Neuronal stem cell (in vitro differentiated cells): Measurements from ENCODE around the gene PPM1E.

Experiments
- DNase-seq: peaks from one replicate; pipeline ENCODE4 v3.0.0-alpha.2; 2013; ENCODE audit warnings: low spot score
- H2AFZ ChIP-seq: one replicate; pipeline ENCODE4 v1.6.1; 2013; ENCODE audit warnings: mild to moderate bottlenecking, low read length, inconsistent platforms
- H2AK5ac ChIP-seq: 2 replicates; pipeline ENCODE4 v1.6.1; 2013; ENCODE audit warnings: low read depth, mild to moderate bottlenecking, inconsistent platforms, low read length, moderate library complexity, mixed read lengths
- H2BK120ac ChIP-seq: 2 replicates; pipeline ENCODE4 v1.6.1; 2013; ENCODE audit warnings: low read depth, mild to moderate bottlenecking, inconsistent platforms, low read length, moderate library complexity, mixed read lengths
- H2BK12ac ChIP-seq: one replicate; pipeline ENCODE4 v1.6.1; 2013; ENCODE audit warnings: low read length, inconsistent platforms
- H2BK15ac ChIP-seq: 2 replicates; pipeline ENCODE4 v1.6.1; 2013; ENCODE audit warnings: mild to moderate bottlenecking, low read length, inconsistent platforms, mixed read lengths
- H2BK5ac ChIP-seq: one replicate; pipeline ENCODE4 v1.6.1; 2013; ENCODE audit warnings: inconsistent platforms, mild to moderate bottlenecking, low read length, moderate library complexity
- H3K14ac ChIP-seq: one replicate; pipeline ENCODE4 v1.6.1; 2013; ENCODE audit warnings: low read length, inconsistent platforms
- H3K18ac ChIP-seq: 2 replicates; pipeline ENCODE4 v1.6.1; 2013; ENCODE audit warnings: low read length, inconsistent platforms
- H3K23ac ChIP-seq: 2 replicates; pipeline ENCODE4 v1.6.1; 2013; ENCODE audit warnings: low read depth, mild to moderate bottlenecking, mixed read lengths, low read length, inconsistent platforms; ENCODE audit not compliant: poor library complexity
- H3K27ac ChIP-seq: replicated peaks from 3 replicates; pipeline ENCODE4 v1.5.1; 2013; ENCODE audit warnings: low read length, inconsistent platforms
- H3K27me3 ChIP-seq, 3 experiments: 2 replicates each; pipeline ENCODE4 v1.6.1; 2013; ENCODE audit warnings: low read length in 3 of 3, mild to moderate bottlenecking in 2 of 3, inconsistent platforms in 1 of 3, low read depth in 1 of 3, mixed read lengths in 1 of 3, moderate library complexity in 1 of 3; ENCODE audit not compliant: control insufficient read depth in 3 of 3, insufficient read depth in 3 of 3
- H3K36me3 ChIP-seq, 2 donors: replicated peaks in 1 of 2; 2 replicates each; pipeline ENCODE4 v1.6.1; 2013; ENCODE audit warnings: low read length in 2 of 2; ENCODE audit not compliant: control insufficient read depth in 2 of 2, insufficient read depth in 2 of 2
- H3K4ac ChIP-seq: 2 replicates; pipeline ENCODE4 v1.6.1; 2013; ENCODE audit warnings: inconsistent platforms, mild to moderate bottlenecking, low read length, moderate library complexity
- H3K4me1 ChIP-seq, 2 donors: 1 replicate in 1 of 2; 2 replicates in 1 of 2; pipeline ENCODE4 v1.6.1; 2013; ENCODE audit warnings: low read length in 2 of 2, low read depth in 1 of 2; ENCODE audit not compliant: control insufficient read depth in 2 of 2, insufficient read depth in 1 of 2
- H3K4me2 ChIP-seq: one replicate; pipeline ENCODE4 v1.6.1; 2013; ENCODE audit warnings: mild to moderate bottlenecking, low read length, inconsistent platforms; ENCODE audit not compliant: insufficient read depth, poor library complexity, severe bottlenecking
- H3K4me3 ChIP-seq, 2 donors: 2 replicates each; pipeline ENCODE4 v1.5.1; 2013; ENCODE audit warnings: low read length in 2 of 2, mild to moderate bottlenecking in 2 of 2, inconsistent platforms in 1 of 2, moderate library complexity in 1 of 2
- H3K79me1 ChIP-seq: one replicate; pipeline ENCODE4 v1.6.1; 2013; ENCODE audit warnings: low read depth, mild to moderate bottlenecking, inconsistent platforms, low read length, moderate library complexity
- H3K9ac ChIP-seq: one replicate; pipeline ENCODE4 v1.6.1; 2013; ENCODE audit warnings: mild to moderate bottlenecking, low read depth, low read length, inconsistent platforms; ENCODE audit not compliant: poor library complexity
- H3K9me3 ChIP-seq, 2 donors: replicated peaks in 1 of 2; 2 replicates each; pipeline versions ENCODE3 to v1.6.1; 2013; ENCODE audit warnings: low read length in 2 of 2, mild to moderate bottlenecking in 2 of 2, inconsistent platforms in 1 of 2, low read depth in 1 of 2, mixed read lengths in 1 of 2, moderate library complexity in 1 of 2; ENCODE audit not compliant: control insufficient read depth in 2 of 2, insufficient read depth in 1 of 2
- H4K8ac ChIP-seq: one replicate; pipeline ENCODE4 v1.6.1; 2013; ENCODE audit warnings: low read depth, mild to moderate bottlenecking, inconsistent platforms, low read length, moderate library complexity
- H4K91ac ChIP-seq: one replicate; pipeline ENCODE4 v1.6.1; 2013; ENCODE audit warnings: low read length, low read depth, mild to moderate bottlenecking, inconsistent platforms; ENCODE audit not compliant: poor library complexity
- WGBS, 2 donors: extraction: QIAGEN DNeasy Blood & Tissue Kit; methylation state at CpG; one replicate each; pipeline ENCODE4 v1.1.7; 2013; ENCODE audit warnings: missing lambda C conversion rate in 2 of 2, mixed read lengths in 1 of 2; ENCODE audit not compliant: insufficient read length in 2 of 2, insufficient replicate concordance in 1 of 2; ENCODE audit errors: extremely low coverage in 2 of 2; 5-methylcytosine and 5-hydroxymethylcytosine counted together

The PPM1E gene

GRCh38 chr17:59001158-59001814 lies 245.6 kb downstream of the PPM1E start:
- no peak overlapping the region for H4K8ac ChIP-seq
- H3K9ac ChIP-seq = no peak overlapping the region
- H3K36me3 ChIP-seq = peaks cover under 1 to 45% of the 10 kb centered on the region in 2 donors
- H3K79me1 ChIP-seq = no peaks in the 10 kb centered on the region
- DNase-seq = no peak
- H2BK15ac ChIP-seq = no peak overlapping the region
- H3K27me3 ChIP-seq = no peaks in the 10 kb centered on the region
- no peak overlapping the region for H3K14ac ChIP-seq
- no CpG with 5 or more reads among the region's 10 CpGs for WGBS, 2 donors
- no peaks in the 10 kb centered on the region for H3K9me3 ChIP-seq
- no peak overlapping the region for H2BK5ac ChIP-seq
- no peak overlapping the region for H2BK120ac ChIP-seq
- no peak overlapping the region for H3K23ac ChIP-seq
- H3K27ac ChIP-seq = no peak overlapping the region
- H3K18ac ChIP-seq = no peak overlapping the region
- H3K4me2 ChIP-seq = no peak overlapping the region
- H3K4ac ChIP-seq = no peak overlapping the region
- peaks cover 0 to 9% of the 10 kb centered on the region in 2 donors for H3K4me1 ChIP-seq
- no peak overlapping the region for H2BK12ac ChIP-seq
- peak overlapping the region; percentile 47 for H2AFZ ChIP-seq
- no peak overlapping the region for H3K4me3 ChIP-seq
- H2AK5ac ChIP-seq = no peak overlapping the region
- H4K91ac ChIP-seq = no peak overlapping the region

GRCh38 chr17:59002126-59002525 lies 246.5 kb downstream of the PPM1E start:
- Histone ChIP-seq H3K4me2 (no peak overlapping the region), H3K4me3 (no peak overlapping the region), H3K18ac (no peak overlapping the region), H3K9ac (no peak overlapping the region), H2BK5ac (no peak overlapping the region), H4K8ac (no peak overlapping the region), H3K36me3 (peaks cover 1 to 42% of the 10 kb centered on the region in 2 donors), H2BK120ac (no peak overlapping the region), H3K4ac (no peak overlapping the region), H3K27me3 (no peaks in the 10 kb centered on the region), H3K27ac (no peak overlapping the region), H3K14ac (no peak overlapping the region), H4K91ac (no peak overlapping the region), H3K4me1 (peaks cover 0 to 9% of the 10 kb centered on the region in 2 donors), H2BK12ac (no peak overlapping the region), H2AK5ac (no peak overlapping the region), H2AFZ (no peak overlapping the region), H3K9me3 (no peaks in the 10 kb centered on the region), H2BK15ac (no peak overlapping the region), H3K23ac (no peak overlapping the region), H3K79me1 (no peaks in the 10 kb centered on the region)
- no peak for DNase-seq
- WGBS, 2 donors = no CpG with 5 or more reads among the region's 3 CpGs

- Histone ChIP-seq H2AFZ (no peak overlapping the region), H3K9me3 (no peaks in the 10 kb centered on the region), H2BK5ac (no peak overlapping the region), H3K18ac (no peak overlapping the region), H3K4me3 (no peak overlapping the region), H4K8ac (no peak overlapping the region), H2BK12ac (no peak overlapping the region), H3K27ac (no peak overlapping the region), H3K4ac (no peak overlapping the region), H3K23ac (no peak overlapping the region), H3K79me1 (no peaks in the 10 kb centered on the region), H2BK120ac (no peak overlapping the region), H3K36me3 (peaks cover 1 to 35% of the 10 kb centered on the region in 2 donors), H3K27me3 (no peaks in the 10 kb centered on the region), H4K91ac (no peak overlapping the region), H3K4me2 (no peak overlapping the region), H2AK5ac (no peak overlapping the region), H3K4me1 (peaks cover 2 to 9% of the 10 kb centered on the region in 2 donors), H3K9ac (no peak overlapping the region), H3K14ac (no peak overlapping the region), H2BK15ac (no peak overlapping the region)
- no CpG with 5 or more reads among the region's 2 CpGs for WGBS, 2 donors
- no peak for DNase-seq
These were observed 247.2 kb downstream of the PPM1E start for GRCh38 chr17:59002848-59003247.

GRCh38 chr17:59003860-59004259 lies 248.2 kb downstream of the PPM1E start:
- H2AFZ ChIP-seq = no peak overlapping the region
- H3K18ac ChIP-seq = no peak overlapping the region
- H3K27ac ChIP-seq = no peak overlapping the region
- H2BK12ac ChIP-seq = no peak overlapping the region
- H3K9me3 ChIP-seq = no peaks in the 10 kb centered on the region
- peaks cover 4 to 9% of the 10 kb centered on the region in 2 donors for H3K4me1 ChIP-seq
- H3K23ac ChIP-seq = no peak overlapping the region
- no peak overlapping the region for H3K14ac ChIP-seq
- no peak overlapping the region for H4K8ac ChIP-seq
- H4K91ac ChIP-seq = no peak overlapping the region
- no CpG with 5 or more reads among the region's 1 CpG for WGBS, 2 donors
- H3K4ac ChIP-seq = no peak overlapping the region
- DNase-seq = no peak
- H3K4me2 ChIP-seq = no peak overlapping the region
- no peak overlapping the region for H2AK5ac ChIP-seq
- no peak overlapping the region for H2BK5ac ChIP-seq
- H2BK15ac ChIP-seq = no peak overlapping the region
- peaks cover 1 to 30% of the 10 kb centered on the region in 2 donors for H3K36me3 ChIP-seq
- no peaks in the 10 kb centered on the region for H3K79me1 ChIP-seq
- H3K27me3 ChIP-seq = no peaks in the 10 kb centered on the region
- no peak overlapping the region for H3K4me3 ChIP-seq
- H2BK120ac ChIP-seq = no peak overlapping the region
- no peak overlapping the region for H3K9ac ChIP-seq
